Fibroblast of skin of left quadriceps (primary cell): ENCODE measurements around the gene FLCN.

Experiments used
- DNase-seq, 2 experiments: peaks; one replicate each; pipeline ENCODE4 v3.0.0-alpha.2; 2013; ENCODE audit warnings: low read depth in 2 of 2

The FLCN gene

GRCh38 chr17:17236295-17237025 lies 508 bp downstream of the FLCN start:
- DNase-seq, result peak in 1 of 2 experiments; percentile 0

DNA sequence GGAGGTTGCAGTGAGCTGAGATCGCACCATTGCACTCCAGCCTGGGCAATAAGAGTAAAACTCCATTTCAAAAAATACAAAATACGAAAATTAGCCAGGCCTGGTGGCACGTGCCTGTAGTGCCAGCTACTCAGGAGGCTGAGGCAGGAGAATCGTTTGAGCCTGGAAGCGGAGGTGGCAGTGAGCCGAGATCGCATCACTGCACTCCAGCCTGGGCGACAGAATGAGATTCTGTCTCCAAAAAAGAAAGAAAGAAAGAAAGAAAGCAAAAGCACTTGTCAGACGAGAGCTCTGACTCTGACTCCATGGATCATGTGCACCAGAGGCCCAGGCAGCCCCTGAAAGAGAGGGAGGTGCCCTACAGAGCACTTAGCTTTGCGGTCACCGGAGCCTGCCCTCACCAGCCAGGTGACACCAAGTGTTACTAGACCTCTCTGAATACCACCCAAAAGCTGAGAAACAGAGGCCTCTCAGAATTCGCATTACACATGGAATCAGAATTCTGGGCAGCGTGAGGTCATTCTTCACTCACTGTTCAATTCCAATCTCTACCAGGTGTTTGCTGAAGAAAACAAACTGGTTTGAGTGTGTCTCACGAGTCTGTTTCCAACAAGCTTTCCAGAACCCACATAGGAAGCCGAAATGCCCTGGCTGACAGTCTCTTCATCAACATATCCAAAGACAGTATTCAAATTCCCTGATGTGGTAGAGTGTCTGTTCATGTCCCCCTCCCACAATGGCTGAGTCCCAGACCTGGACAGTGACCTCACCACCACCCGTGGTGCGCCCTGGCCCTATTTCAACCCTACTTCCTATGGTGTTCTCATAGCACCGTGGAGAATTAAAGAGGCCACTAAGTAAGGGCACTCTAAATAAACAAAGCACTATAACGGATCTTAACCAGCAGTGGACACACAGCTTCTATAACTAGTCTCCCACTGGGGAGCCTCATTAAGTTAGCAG lies 1.5 kb downstream of the FLCN start:
- DNase-seq, result no peak

DNA sequence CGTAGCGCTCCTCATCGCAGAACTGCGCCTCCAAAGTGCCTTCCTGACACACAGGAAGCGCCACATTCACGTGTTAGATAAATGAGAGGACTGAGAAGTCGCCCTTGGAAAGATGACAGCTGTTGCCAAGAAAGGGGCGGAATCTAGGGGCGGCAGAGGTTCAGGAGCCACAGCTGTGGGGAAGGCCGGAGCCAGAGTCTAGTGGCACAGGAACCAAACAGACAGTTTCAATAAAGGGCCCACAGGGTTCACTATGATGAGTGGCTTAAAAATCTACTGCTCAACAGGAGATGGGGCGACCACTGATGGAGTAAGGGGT lies 4.7 kb downstream of the FLCN start:
- DNase-seq, result no peak

- no peak for DNase-seq
Measured at GRCh38 chr17:17231621-17232302, 5.2 kb downstream of the FLCN start.

- no peak for DNase-seq
Measured at GRCh38 chr17:17229416-17230384, 7.3 kb downstream of the FLCN start.

DNA sequence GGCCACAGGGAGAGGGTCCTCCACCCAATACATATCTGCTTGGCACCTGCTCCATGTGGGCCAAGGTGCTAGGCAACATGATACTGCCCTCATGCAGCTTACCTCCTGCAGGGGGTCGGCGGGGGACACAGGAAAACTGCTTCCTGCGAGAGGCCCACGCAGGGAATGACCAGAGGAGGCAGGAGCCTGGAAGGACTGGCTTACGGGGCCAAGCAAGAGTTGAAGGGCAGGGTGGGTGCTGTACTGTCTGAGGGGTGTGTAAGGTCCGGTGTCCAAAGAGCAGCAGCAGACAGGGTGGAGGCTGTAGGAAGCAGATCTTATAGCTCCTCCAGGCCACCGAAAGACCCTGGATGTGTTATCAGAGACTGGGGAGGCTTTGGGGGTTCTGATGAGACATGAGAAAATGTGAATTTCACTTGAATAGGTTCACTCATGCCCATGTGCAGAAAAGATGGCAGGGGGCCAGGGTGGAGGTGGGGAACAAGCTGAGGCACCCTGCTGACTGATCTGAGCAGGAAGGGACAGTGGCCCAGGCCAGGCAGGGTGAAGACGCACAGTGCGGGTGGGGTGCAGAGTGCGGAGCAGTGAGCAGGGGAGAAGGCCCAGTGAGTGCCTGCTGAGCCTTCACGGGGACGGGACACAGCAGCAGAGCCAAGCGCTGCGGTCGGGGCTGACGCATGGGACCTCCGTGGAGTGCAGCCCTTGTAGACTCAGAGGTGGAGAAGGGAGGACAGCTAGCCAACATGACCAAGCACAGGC lies 8.3 kb downstream of the FLCN start:
- no peak for DNase-seq

DNA sequence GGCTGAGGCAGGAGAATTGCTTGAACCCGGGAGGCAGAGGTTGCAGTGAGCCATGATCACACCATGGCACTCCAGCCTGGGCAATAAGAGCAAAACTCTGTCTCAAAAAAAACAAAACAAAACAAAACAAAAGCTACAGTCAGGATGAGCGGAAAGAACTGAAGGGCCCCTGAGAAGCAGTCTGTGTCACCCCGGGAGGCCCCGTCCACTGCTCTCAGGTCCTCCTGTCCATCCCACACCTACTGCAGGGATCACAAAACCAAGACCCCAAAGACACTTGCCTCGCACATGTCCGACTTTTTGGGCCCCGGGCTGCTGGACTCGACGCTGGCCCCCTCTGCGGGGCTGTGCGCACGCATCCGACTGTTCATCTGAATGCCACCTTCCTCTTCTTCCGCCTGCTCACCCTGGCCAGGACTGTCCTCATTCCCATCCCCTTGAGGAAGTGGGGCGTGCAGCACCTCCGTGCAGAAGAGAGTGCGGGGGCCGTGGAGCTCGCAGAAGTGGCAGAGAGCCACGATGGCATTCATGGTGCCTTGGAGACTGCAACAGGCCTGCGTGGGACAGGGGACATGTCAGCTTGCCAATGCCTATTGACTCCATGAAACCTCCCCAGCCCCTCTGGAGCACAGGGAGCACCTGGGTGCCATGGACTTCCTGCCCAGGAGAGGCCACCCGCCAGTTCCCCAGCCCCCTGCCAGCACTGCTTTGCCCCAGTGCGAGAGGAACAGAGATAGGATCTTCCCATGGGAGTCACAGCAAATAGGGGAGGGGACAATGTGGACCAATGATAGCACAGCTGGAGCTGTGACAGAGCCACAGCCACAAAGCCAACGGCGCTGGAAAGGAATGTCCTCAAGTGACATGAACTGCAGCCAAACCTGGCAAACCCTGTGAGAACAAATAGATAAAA lies 9.1 kb downstream of the FLCN start:
- no peak for DNase-seq

GRCh38 chr17:17226451-17227265 lies 10.3 kb downstream of the FLCN start:
- DNase-seq, result no peak

GRCh38 chr17:17225901-17226300 lies 11.1 kb downstream of the FLCN start:
- no peak for DNase-seq

DNA sequence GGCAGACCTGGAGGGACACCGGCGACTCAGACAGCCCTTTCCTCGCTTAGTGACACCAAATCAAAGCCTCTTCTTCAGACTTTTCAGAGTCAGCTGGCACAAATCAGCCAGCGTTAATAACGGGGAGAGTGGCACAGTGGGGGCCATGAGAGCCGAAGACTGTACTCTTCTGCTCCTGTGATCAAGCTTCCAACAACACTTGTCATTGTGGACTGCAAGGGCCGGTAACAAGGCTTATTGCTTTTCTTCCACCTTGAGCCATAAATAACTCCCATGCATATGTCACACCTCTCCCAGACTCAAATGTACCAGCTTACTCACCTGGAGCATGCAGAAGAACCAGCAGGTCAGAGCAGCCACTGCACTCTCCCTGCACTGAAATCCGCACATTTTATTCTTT lies 12.8 kb downstream of the FLCN start:
- no peak for DNase-seq

DNA sequence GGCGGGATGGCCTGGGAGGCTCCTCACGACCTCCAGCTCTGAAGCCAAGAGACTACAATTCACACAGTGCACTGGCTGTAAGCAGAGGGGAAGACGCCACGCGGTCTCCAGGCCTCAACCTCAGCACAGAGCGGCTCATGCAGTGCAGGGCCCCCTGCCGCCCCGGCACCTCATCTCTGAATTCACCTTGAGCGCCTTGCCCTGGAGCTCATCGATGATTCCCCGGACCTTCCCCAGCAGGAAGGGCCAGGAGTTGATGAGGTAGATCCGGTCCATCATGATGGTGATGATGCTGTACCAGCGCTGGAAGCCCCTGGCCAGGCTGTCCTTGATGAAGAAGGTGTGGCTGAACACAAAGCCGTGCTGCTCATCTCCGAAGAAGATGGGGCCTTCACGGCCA lies 13.2 kb downstream of the FLCN start:
- DNase-seq, result no peak

- no peak for DNase-seq
Measured at GRCh38 chr17:17221329-17221728, 15.6 kb downstream of the FLCN start.

- no peak for DNase-seq
Measured at GRCh38 chr17:17220529-17220928, 16.4 kb downstream of the FLCN start.

DNA sequence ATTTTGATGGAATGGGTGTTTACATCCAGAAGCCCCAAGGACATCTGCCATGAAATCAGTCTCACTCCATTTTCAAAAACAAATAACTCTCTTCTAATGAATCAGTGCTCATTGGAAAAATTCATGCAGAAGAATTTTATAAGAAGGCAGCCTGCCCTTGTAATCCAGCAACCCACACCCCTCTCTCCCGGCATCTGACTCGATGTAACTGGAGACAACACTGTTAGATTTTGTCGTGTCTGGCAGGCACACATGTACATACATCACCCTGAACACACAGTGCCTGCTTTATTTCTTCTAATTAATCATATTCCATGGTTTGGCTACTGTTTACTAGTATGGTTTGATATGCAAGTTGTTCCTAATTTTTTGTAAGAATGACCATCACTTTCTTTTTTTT lies 19.0 kb downstream of the FLCN start:
- DNase-seq, result no peak

DNA sequence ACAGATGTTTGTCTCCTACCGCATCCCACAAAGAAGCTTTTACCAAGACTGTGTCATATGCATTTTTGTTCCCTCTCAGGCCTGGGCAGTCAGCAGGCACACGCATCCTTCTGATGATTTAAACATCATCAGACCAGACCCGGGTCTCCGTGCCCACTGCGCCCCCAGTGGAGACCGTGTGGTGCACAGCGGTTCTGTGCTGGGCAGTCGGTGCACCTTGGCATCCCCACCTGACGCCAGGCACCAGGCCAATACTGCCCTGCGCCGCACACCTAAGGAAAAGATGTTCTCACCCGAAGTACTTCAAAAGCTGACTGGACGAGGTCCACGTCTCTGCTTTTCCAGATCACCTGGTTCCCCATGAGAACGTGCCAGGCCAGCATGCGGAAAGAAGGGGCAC lies 20.2 kb downstream of the FLCN start:
- no peak for DNase-seq

- no peak for DNase-seq
Measured at GRCh38 chr17:17216236-17216635, 20.7 kb downstream of the FLCN start.

DNA sequence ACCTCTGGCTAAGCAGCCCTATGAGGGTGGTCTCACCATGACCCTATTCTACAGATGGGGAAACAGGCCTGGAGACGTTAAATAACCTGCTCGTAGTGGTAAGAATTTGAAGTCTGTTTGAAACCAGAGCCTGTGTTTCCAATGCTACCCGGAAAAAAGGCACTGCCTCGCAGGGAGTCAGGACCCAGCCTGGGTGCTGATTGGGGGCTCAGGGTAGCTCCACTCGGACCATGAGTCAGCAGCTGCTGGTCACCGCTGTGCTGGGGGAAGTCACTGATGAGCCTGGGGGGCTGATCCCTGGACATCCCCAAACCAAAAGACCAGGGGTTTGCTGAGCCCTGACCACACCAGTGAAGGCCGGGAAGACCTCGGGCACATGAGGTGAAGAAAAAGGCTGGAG lies 21.4 kb downstream of the FLCN start:
- no peak for DNase-seq

- DNase-seq, result no peak
Measured at GRCh38 chr17:17214646-17215436, 22.1 kb downstream of the FLCN start.
